HG02571 (cell line): ENCODE measurements around the gene MTMR11.

Source experiments
- ATAC-seq: cut with Tn5 transposase; IDR thresholded peaks from one replicate; pipeline ENCODE4 v1.9.1; 2021; ENCODE audit warnings: mild to moderate bottlenecking, moderate library complexity; ENCODE audit not compliant: unreplicated experiment

Gene MTMR11

GRCh38 chr1:149936992-149937705, 470 bp upstream of the MTMR11 start:
- ATAC-seq = no peak

GRCh38 chr1:149934356-149934755, 2.3 kb downstream of the MTMR11 start:
- no peak for ATAC-seq

GRCh38 chr1:149933208-149933607, 3.5 kb downstream of the MTMR11 start:
- ATAC-seq = no peak

- no peak for ATAC-seq
Observed at GRCh38 chr1:149932474-149932873, 4.2 kb downstream of the MTMR11 start.

GRCh38 chr1:149931212-149931790, 5.4 kb downstream of the MTMR11 start:
- ATAC-seq = no peak

GRCh38 chr1:149929856-149930255, 6.8 kb downstream of the MTMR11 start:
- no peak for ATAC-seq

- ATAC-seq = no peak
Observed at GRCh38 chr1:149928401-149928724, 8.3 kb downstream of the MTMR11 start.

- ATAC-seq = peak; percentile 95
Observed at GRCh38 chr1:149927563-149928400, 8.9 kb downstream of the MTMR11 start, which contains the start of gene SF3B4. SF3B4 (minus strand) TSS chr1:149927803; CDS start chr1:149927759, 44 bp downstream.

- ATAC-seq = no peak
Observed at GRCh38 chr1:149927056-149927562, 9.6 kb downstream of the MTMR11 start.

GRCh38 chr1:149926296-149926695, 10.4 kb downstream of the MTMR11 start:
- no peak for ATAC-seq

GRCh38 chr1:149925751-149926150, 10.9 kb downstream of the MTMR11 start:
- no peak for ATAC-seq

GRCh38 chr1:149925345-149925744, 11.3 kb downstream of the MTMR11 start:
- ATAC-seq = no peak

GRCh38 chr1:149923626-149924025, 13.1 kb downstream of the MTMR11 start:
- ATAC-seq = no peak

- ATAC-seq = no peak
Observed at GRCh38 chr1:149917571-149918144, 19.0 kb downstream of the MTMR11 start, which contains the start of gene SV2A. SV2A (minus strand) TSS chr1:149917844; CDS start chr1:149913840, 4,004 bp downstream.

- no peak for ATAC-seq
Observed at GRCh38 chr1:149916898-149917252, 19.8 kb downstream of the MTMR11 start.

GRCh38 chr1:149916193-149916897, 20.3 kb downstream of the MTMR11 start:
- no peak for ATAC-seq

- no peak for ATAC-seq
Observed at GRCh38 chr1:149915429-149916192, 21.1 kb downstream of the MTMR11 start.

GRCh38 chr1:149914545-149914944, 22.1 kb downstream of the MTMR11 start:
- ATAC-seq = no peak

GRCh38 chr1:149906570-149907075, 30.1 kb downstream of the MTMR11 start:
- no peak for ATAC-seq
